Right lobe of liver (tissue), 4 donors: ENCODE measurements around the gene THRA.

ENCODE experiments used
- CTCF ChIP-seq, 4 donors: fragments of 200-600 bp in 3 of 4; fragments of 450-650 bp in 1 of 4; IDR thresholded peaks; one replicate each; pipeline versions ENCODE4 v1.5.1 to v1.8.0; 2016 to 2022; ENCODE audit warnings: antibody characterized with exemption in 4 of 4, mild to moderate bottlenecking in 2 of 4
- POLR2A ChIP-seq: fragments of 450-650 bp; IDR thresholded peaks from one replicate; pipeline ENCODE4 v1.6.1; 2017; ENCODE audit warnings: antibody characterized with exemption, mild to moderate bottlenecking
- donor health status: DM: no; HTN: no; CAD: no.
- donor health status: DM: no; HTN: no; CAD: no.
- donor health status: DM: no; HTN: yes; CAD: no.

- no peak for TF ChIP-seq CTCF (IDR thresholded peaks at IDR 0.05)
- no peak for TF ChIP-seq POLR2A
Observed at GRCh38 chr17:40058186-40058784, 4.5 kb upstream of the THRA start.
